Measurements from ENCODE around the gene TMEM259.

The TMEM259 gene

GRCh38 chr19:980133-980998 is 40.6 kb downstream of the TMEM259 start:
- TF ChIP-seq CTCF (IDR thresholded peaks at IDR 0.05; ENCODE audit: low read depth, low read length) = no peak
- no peak for DNase-seq (ENCODE audit: extremely low read depth, low read depth)

GRCh38 chr19:979318-979741 is 41.6 kb downstream of the TMEM259 start:
- no peak for DNase-seq (ENCODE audit: extremely low read depth, low read depth)
- no peak for TF ChIP-seq CTCF (IDR thresholded peaks at IDR 0.05; ENCODE audit: low read depth, low read length)

GRCh38 chr19:977058-977464 is 43.9 kb downstream of the TMEM259 start:
- TF ChIP-seq CTCF (IDR thresholded peaks at IDR 0.05; ENCODE audit: low read depth, low read length) = no peak
- DNase-seq (ENCODE audit: extremely low read depth, low read depth) = no peak

GRCh38 chr19:976476-976875 is 44.4 kb downstream of the TMEM259 start:
- no peak for TF ChIP-seq CTCF (IDR thresholded peaks at IDR 0.05; ENCODE audit: low read depth, low read length)
- no peak for DNase-seq (ENCODE audit: extremely low read depth, low read depth)

GRCh38 chr19:974564-975257 is 46.2 kb downstream of the TMEM259 start:
- DNase-seq (ENCODE audit: extremely low read depth, low read depth) = no peak
- TF ChIP-seq CTCF (IDR thresholded peaks at IDR 0.05; ENCODE audit: low read depth, low read length) = no peak

- DNase-seq (ENCODE audit: extremely low read depth, low read depth) = no peak
- no peak for TF ChIP-seq CTCF (IDR thresholded peaks at IDR 0.05; ENCODE audit: low read depth, low read length)
These were observed 47.0 kb downstream of the TMEM259 start for GRCh38 chr19:973726-974563.
